ENCODE data around the gene LMAN1L.

GRCh38 chr15:74837482-74838136 lies 25.0 kb downstream of the LMAN1L start:
- TF ChIP-seq POLR2A (IDR thresholded peaks at IDR 0.05) (no peak), CTCF (IDR thresholded peaks at IDR 0.05 in 4 of 5, conservative IDR thresholded peaks at IDR 0.05 in 1 of 5) (no peak)
